Inflammatory macrophage treated with lipopolysaccharide for 4 hours (primary cell): ENCODE measurements around the gene HSFX3.
A peak's percentile ranks its signal among the peaks of the same experiment; 100 is the strongest.
"Not testable (repeated sequence)": the region's sequence is repeated elsewhere in the genome, so short reads cannot be mapped to it uniquely, and the experiment has no call there.

Experiments
- DNase-seq: peaks from one replicate; pipeline ENCODE4 v3.0.0-alpha.2; 2020

The HSFX3 gene, protein sequence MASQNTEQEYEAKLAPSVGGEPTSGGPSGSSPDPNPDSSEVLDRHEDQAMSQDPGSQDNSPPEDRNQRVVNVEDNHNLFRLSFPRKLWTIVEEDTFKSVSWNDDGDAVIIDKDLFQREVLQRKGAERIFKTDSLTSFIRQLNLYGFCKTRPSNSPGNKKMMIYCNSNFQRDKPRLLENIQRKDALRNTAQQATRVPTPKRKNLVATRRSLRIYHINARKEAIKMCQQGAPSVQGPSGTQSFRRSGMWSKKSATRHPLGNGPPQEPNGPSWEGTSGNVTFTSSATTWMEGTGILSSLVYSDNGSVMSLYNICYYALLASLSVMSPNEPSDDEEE

DNA sequence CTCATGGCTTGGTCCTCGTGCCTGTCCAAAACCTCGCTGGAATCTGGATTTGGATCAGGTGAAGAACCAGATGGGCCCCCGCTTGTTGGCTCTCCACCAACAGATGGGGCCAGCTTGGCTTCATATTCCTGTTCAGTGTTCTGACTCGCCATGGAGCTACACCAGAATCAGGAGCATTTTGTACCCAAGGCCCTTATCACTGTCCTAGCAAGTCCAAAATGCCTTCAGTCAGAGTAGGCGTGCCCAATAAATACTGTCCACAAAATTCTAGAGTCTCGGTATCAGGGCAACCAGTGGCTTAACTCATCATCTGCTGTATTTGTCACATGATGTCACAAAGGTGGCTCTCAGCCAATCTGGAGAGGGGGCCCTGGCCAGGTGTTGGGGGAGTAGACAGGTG is at the start of gene HSFX3:
Gene HSFX3 (minus strand): TSS at position 224 of the 400 bp plus-strand sequence. CDS start 72 bp downstream, at position 152.
- DNase-seq, result not testable (repeated sequence)

- not testable (repeated sequence) for DNase-seq
Observed at GRCh38 chrX:149598603-149599002, 48.9 kb upstream of the HSFX3 start.

DNA sequence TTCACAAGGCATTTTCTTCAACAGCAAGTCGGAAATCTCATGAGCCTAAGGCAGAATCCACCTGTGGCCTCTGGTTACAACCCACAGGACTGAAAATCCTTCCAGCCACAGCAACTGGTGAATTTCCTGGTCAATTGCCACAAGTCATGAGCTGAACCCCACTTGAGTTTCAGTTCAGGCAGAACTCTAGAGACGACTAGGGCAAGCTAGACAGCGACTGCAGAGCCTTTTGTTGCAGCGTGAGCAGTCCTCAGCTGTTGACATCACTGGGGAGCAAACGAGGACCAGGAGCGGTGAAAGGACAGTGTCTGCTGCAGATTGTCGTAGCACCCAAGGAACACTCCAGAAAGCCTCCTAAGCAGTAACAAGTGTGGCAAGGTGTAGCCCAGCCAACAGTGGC is 46.2 kb upstream of the HSFX3 start:
- DNase-seq, result not testable (repeated sequence)

- DNase-seq, result not testable (repeated sequence)
Observed at GRCh38 chrX:149595214-149595613, 45.5 kb upstream of the HSFX3 start, which contains the start of gene HSFX2. Gene HSFX2, minus strand, starts transcription at chrX:149595314. Its CDS starts 614 bp downstream, at chrX:149594700.

GRCh38 chrX:149590993-149591392 is 41.3 kb upstream of the HSFX3 start:
- DNase-seq, result not testable (repeated sequence)

DNA sequence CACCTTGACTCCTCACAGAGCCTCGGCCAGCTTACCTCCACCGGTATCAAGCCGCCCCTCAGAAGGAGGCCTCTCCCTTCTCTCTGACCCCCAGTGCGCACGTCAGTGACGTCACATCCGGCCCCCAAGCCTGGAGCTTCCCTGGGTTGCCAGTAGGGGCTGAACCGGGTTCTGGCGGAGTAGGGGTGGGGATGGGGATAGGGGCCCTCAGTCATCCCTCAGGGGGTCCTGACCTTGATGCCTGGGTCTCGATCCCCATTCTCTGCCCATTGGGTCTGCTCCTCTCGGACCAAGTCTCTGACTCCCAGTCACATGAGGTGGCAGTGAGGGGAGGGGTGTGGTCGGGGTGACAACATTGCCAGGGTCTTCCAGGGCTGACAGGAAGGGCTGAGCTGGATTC is 37.6 kb upstream of the HSFX3 start, which contains the start of gene MAGEA9B:
Gene MAGEA9B (minus strand): TSS at position 101 of the 400 bp plus-strand sequence. CDS start 4,280 bp downstream, outside the sequence.
- DNase-seq, result not testable (repeated sequence)

DNA sequence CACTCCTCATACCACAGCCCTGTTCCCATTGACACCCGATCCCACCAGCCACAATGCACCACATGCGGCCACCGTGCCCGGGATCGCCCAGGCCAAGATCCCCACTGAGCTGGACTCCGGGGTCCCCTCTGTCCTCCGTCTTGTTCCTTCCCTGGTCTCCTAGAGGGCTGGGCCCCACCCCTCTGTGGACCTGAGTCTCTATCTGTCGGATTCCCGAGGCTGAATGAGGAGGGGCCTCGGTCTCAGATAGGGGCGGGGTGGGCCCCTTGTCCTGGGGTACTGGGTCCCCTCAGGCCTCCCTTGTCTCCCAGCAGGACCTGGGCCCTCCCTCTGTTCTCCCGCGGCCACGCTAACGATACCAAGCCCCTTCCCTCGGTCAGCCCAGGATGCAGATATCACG is 35.9 kb upstream of the HSFX3 start:
- not testable (repeated sequence) for DNase-seq

DNA sequence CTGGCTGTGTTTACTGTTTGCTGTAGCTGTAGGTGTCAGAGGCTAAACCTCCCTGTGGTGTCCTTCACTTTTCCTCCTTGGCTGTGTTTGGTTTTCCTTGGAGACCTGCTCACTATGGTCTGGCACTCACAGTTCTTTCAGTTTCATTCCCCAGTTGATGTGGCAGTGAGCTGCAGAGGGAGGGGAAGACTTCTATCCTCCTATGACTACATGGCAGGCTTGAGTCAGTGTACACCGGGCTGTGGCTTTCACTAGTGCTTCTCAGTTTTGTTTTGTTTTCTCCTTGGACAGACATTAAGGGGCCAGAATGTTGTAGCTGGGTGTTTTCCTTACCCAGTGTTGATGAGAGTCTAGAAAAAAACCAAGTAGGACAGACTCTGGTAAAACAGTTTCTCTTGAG is 23.7 kb upstream of the HSFX3 start:
- not testable (repeated sequence) for DNase-seq

- DNase-seq, result no peak
Observed at GRCh38 chrX:149572743-149573142, 23.0 kb upstream of the HSFX3 start.

DNA sequence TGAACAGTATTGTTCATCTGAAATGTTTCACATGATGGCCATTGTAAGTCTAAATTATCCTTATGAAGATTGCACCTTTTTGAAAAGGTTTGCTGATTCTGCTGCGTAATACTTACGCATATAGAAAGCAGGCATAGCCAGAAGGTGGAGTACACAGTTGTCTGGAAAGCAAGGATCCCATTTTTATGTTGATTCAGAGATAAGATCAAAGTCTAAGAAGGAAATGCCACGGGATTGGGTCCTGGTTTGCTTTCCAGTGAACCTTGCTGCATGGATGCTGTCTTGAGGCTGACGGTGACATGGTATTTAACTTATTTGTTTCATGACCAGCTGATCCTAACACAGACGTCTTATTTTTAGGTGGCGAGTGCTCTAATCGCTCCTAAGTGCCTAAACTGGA is 22.0 kb upstream of the HSFX3 start:
- DNase-seq, result no peak

GRCh38 chrX:149570668-149571067 is 20.9 kb upstream of the HSFX3 start:
- DNase-seq, result peak; percentile 20

DNA sequence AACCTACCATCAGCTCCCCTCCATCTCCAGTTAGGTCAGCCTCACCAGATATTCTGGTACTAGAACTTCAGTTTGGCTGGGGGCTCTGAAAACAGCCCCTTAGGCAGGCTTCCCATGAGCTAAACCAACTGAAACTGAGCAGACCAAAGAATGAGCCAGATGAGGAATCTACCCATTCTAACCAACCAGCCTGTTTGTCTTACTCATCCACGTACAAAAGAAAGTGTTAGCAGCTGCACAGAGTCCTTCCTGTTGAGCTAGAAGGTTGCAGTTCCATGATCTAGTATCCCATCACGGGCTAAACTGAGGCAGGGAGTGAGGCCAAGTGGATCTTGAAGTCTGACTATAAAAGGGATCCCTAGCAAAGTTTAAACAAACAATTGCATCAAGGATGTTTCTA is 20.0 kb upstream of the HSFX3 start:
- DNase-seq, result no peak

- DNase-seq, result no peak
Observed at GRCh38 chrX:149568701-149569296, 19.1 kb upstream of the HSFX3 start.

DNA sequence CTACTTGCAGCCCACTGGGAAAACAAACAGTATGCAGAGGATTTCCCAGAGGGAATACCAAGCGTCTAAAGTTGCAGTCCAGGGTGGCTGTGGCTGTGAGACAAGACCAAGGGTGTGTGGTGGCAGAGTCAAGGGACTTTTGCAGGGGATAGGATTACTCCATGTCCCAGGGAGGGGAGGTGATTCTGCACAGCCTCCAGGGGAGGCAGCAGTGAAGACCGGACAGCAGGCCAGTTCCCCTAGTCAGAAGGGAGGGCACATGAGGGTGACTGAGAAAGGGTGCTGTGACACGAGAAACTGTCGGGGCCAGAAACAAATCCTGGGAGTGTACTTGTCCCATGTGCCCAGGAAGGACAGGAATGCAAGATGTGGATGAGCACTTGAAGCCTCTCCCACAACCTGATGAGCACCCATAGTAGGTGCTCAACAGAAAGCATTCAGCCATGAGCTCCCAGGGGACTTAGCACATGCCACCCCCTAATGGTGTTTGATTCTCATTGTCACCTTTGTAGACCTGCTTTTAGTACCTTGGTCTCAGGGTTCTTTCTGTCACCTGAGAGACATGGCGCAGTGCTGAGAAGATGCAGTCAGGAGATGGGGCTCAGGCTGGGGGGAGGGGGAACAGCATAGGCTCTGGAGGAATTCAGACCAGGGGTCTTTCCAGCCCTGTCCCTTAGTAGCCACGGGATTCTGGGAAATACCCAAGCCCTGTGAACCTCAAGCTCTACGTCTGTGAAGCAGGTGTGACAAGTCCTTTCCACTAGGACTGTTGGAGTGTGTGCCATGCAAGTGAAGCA is 18.1 kb upstream of the HSFX3 start:
- DNase-seq, result no peak

DNA sequence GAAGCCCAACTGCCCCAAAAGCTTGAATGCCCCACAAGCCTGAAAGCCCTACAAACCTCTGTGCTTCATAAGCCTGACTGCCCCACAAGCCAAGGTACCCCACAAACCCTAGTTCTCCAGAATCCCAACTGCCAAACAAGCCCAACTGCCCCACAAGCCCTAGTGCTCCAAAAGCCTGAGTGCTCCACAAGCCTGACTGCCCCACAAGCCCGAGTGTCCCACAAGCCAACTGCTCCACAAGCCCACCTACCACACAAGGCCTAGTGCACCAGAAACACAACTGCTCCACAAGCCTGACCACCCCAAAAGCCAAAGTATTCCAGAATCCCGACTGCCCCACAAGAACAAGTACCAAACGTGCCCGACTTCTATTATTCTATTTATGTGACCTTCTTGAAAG is 13.6 kb upstream of the HSFX3 start:
- no peak for DNase-seq

DNA sequence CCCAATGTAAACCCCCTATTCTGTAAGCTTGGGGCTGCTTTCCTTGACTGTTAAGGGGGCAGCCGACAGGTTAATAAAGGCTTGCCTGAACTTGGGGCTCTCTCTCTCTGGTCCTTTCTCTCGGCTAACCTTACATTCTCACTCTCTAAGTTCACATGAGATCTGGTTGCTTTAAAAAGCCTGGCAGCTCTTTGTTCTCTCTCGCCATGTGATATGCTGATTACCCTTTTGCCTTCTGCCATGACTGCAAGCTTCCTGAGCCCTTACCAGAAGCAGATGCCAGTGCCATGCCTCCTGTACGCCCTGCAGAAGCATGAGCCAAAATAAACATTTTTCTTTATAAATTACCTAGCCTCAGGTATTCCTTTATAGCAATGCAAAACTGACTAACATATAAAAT is 5.5 kb upstream of the HSFX3 start:
- DNase-seq, result not testable (repeated sequence)

GRCh38 chrX:149551939-149552248 is 2.2 kb upstream of the HSFX3 start:
- DNase-seq, result not testable (repeated sequence)

GRCh38 chrX:149551245-149551938 is 1.7 kb upstream of the HSFX3 start:
- not testable (repeated sequence) for DNase-seq

DNA sequence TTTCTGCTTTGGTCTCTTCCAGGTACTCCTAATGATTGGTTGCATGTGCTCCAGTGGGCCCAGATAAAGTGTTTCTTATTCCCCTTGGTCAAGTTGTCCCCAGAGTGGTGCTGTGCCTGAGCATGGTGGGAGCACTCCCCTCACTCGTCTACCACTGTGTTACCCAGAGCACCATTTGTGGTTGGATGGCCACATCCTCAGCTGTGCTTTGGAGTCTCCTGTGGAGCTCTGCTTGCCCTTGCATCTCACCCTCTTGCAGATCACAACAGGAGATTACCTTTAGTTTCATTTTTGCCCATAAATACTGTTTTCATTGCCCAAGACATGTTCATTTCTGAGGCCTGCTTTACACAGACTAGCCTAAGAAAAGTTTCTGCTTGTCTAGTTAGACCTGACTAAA is 730 bp upstream of the HSFX3 start:
- DNase-seq, result not testable (repeated sequence)

GRCh38 chrX:149547782-149548181 is 1.9 kb downstream of the HSFX3 start:
- DNase-seq, result not testable (repeated sequence)

DNA sequence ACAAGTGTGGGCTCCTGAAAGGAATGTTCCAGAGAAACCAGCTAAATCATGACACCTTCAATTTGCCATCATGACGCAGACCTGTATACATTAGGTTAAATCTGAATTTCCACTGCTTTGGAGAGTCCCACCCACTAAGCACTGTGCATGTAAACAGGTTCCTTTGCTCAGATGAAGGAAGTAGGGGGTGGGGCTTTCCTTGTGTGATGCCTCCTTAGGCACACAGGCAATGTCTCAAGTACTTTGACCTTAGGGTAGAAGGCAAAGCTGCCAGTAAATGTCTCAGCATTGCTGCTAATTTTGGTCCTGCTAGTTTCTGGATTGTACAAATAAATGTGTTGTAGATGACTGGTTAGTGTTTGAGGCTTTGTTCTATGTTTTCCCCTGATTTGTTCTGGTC is 2.8 kb downstream of the HSFX3 start:
- DNase-seq, result not testable (repeated sequence)
